A673 (cell line): ENCODE results near the gene ZNF775. TPM values are rescaled to one million over a fixed set of nuclear protein-coding genes. Genes with fewer than 3 reads are reported as not detected.

ENCODE experiments used
- BruUV-seq: library from RNA; stranded (reverse); fragments of 400-500 nt; replicated peaks from 2 replicates; lab custom pipeline; 2021; lab: Mats Ljungman, UMichigan
- CTCF ChIA-PET: fragments of 300-600 bp; sonication (Branson Sonifier 250); formaldehyde crosslinking; loops from one replicate; lab custom pipeline; 2022; ENCODE audit warnings: antibody characterized with exemption; lab: Charles Lee
- POLR2A ChIA-PET: fragments of 300-600 bp; sonication (Branson Sonifier 250); formaldehyde crosslinking; loops from one replicate; lab custom pipeline; 2022; ENCODE audit warnings: antibody characterized with exemption; ENCODE audit not compliant: low non-redundant PET; lab: Charles Lee
- DNase-seq: peaks from one replicate; pipeline ENCODE4 v3.0.0-alpha.2; 2015; ENCODE audit warnings: low spot score
- H3K27ac ChIP-seq: fragments of 200-600 bp; sonication (generic); 2 replicates; pipeline ENCODE4 v1.5.1; 2016; ENCODE audit warnings: mixed run types, low read depth, mild to moderate bottlenecking, mixed read lengths, antibody characterized with exemption, low read length; ENCODE audit not compliant: poor library complexity, severe bottlenecking
- H3K27me3 ChIP-seq: fragments of 200-600 bp; sonication (generic); replicated peaks from 2 replicates; pipeline ENCODE4 v1.6.1; 2017; ENCODE audit warnings: mixed run types, low read depth, mild to moderate bottlenecking, mixed read lengths, antibody characterized with exemption, low read length; ENCODE audit not compliant: insufficient read depth, poor library complexity
- H3K36me3 ChIP-seq: fragments of 200-600 bp; sonication (generic); 2 replicates; pipeline ENCODE4 v1.6.1; 2016; ENCODE audit warnings: mixed run types, mild to moderate bottlenecking, mixed read lengths, antibody characterized with exemption, low read length; ENCODE audit not compliant: insufficient read depth, poor library complexity, severe bottlenecking
- H3K4me1 ChIP-seq: fragments of 200-600 bp; sonication (generic); 2 replicates; pipeline ENCODE4 v1.6.1; 2017; ENCODE audit warnings: mixed run types, mild to moderate bottlenecking, mixed read lengths, antibody characterized with exemption, low read length; ENCODE audit not compliant: insufficient read depth, poor library complexity, severe bottlenecking
- H3K4me3 ChIP-seq: fragments of 200-600 bp; sonication (generic); 2 replicates; pipeline ENCODE4 v1.5.1; 2016; ENCODE audit warnings: low read depth, mixed run types, mild to moderate bottlenecking, mixed read lengths, low read length; ENCODE audit not compliant: poor library complexity, severe bottlenecking
- H3K9me3 ChIP-seq: fragments of 200-600 bp; sonication (generic); 2 replicates; pipeline ENCODE4 v1.6.1; 2016; ENCODE audit warnings: mixed run types, low read depth, mild to moderate bottlenecking, mixed read lengths, antibody characterized with exemption, low read length; ENCODE audit not compliant: poor library complexity, severe bottlenecking
- EZH2 ChIP-seq: fragments of 200-600 bp; sonication (generic); IDR thresholded peaks from 2 replicates; pipeline ENCODE4 v1.6.1; 2017; ENCODE audit warnings: borderline replicate concordance, low read depth, mild to moderate bottlenecking, mixed read lengths, antibody characterized with exemption, low read length; ENCODE audit not compliant: poor library complexity, severe bottlenecking
- intact Hi-C: fragments of 100-400 bp; cut with micrococcal nuclease; formaldehyde crosslinking; loops from one replicate; pipeline ENCODE4 v1.10.0; 2022; ENCODE audit not compliant: unreplicated experiment
- total RNA-seq: library from RNA; stranded (reverse); gene quantifications from 2 replicates; pipeline ENCODE4 v1.2.3, GENCODE V29; 2021
- TF ChIP-seq, protein P1 (sequence below): fragments of 300-800, 200-600 bp; sonication (generic); conservative IDR thresholded peaks from 2 replicates; pipeline ENCODE4 v1.5.1; 2017; ENCODE audit warnings: low read depth, mild to moderate bottlenecking, antibody characterized with exemption, low read length, moderate library complexity, mixed read lengths

ZNF775 gene
- total RNA-seq, 1 experiment from 2014 or later: 12.1 TPM

DNA sequence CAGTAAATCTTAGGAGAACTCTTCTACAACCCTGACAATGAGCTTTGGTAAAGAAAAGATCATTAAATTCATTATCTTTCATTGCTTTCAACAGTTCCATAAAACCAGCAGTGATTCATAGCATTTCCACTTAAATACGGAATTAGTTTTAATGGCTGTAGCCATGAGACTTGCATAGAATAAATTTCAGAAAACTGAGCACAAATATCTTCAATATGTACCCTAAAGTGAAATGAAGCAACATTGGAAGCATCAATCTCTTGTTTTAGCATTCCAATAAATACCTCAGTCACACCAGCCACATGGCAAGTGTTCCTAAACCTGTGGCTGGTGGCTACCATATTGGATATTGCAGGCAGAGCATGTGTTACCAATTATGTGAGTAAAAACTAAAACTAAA, 34.1 kb upstream of the ZNF775 start:
- H3K27me3 ChIP-seq: no peaks in the 10 kb centered on the region
- H3K9me3 ChIP-seq: no peaks in the 10 kb centered on the region
- no peaks in the 10 kb centered on the region for H3K36me3 ChIP-seq
- ChIA-PET CTCF (no interaction called here), POLR2A (no interaction called here)
- TF ChIP-seq, protein P1, sequence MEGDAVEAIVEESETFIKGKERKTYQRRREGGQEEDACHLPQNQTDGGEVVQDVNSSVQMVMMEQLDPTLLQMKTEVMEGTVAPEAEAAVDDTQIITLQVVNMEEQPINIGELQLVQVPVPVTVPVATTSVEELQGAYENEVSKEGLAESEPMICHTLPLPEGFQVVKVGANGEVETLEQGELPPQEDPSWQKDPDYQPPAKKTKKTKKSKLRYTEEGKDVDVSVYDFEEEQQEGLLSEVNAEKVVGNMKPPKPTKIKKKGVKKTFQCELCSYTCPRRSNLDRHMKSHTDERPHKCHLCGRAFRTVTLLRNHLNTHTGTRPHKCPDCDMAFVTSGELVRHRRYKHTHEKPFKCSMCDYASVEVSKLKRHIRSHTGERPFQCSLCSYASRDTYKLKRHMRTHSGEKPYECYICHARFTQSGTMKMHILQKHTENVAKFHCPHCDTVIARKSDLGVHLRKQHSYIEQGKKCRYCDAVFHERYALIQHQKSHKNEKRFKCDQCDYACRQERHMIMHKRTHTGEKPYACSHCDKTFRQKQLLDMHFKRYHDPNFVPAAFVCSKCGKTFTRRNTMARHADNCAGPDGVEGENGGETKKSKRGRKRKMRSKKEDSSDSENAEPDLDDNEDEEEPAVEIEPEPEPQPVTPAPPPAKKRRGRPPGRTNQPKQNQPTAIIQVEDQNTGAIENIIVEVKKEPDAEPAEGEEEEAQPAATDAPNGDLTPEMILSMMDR: no peak
- no peak for TF ChIP-seq EZH2
- intact Hi-C loops: no loop called here
- no peak overlapping the region for H3K27ac ChIP-seq
- DNase-seq: no peak
- no peaks in the 10 kb centered on the region for H3K4me1 ChIP-seq
- no TSS peak for BruUV-seq
- H3K4me3 ChIP-seq: no peak overlapping the region

DNA sequence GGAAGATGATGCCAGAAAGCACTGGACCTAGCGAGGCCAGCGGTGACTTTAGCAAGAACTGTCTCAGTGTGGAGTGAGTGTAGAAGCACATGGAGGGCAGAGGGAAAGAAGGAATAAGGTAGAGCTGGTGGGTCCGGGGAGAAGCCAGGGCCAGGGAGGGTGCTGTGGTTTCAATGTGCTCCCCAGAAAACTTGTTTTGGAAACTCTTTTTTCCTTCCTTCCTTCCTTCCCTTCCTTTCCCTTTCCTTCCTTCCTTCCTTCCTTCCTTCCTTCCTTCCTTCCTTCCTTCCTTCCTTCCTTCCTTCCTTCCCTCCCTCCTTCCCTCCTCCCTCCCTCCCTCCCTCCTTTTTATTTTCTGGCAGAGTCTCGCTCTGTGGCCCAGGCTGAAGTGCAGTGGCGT, 32.2 kb upstream of the ZNF775 start:
- no peak overlapping the region for H3K4me3 ChIP-seq
- H3K27ac ChIP-seq: peak overlapping the region; percentile 23
- H3K9me3 ChIP-seq: no peaks in the 10 kb centered on the region
- no peaks in the 10 kb centered on the region for H3K36me3 ChIP-seq
- no peaks in the 10 kb centered on the region for H3K4me1 ChIP-seq
- intact Hi-C loops: no loop called here
- DNase-seq: peak; percentile 44
- CTCF ChIA-PET: interaction anchor here (0.7 kb wide), 1 partner anchor 9 kb away, joined by 5 read pairs; no protein-coding TSS in a partner anchor
- POLR2A ChIA-PET: interaction anchor here (0.7 kb wide), 1 partner anchor 19 kb away, joined by 19 read pairs; no protein-coding TSS in a partner anchor
- no TSS peak for BruUV-seq
- no peak for TF ChIP-seq EZH2
- TF ChIP-seq, protein P1: no peak
- H3K27me3 ChIP-seq: no peaks in the 10 kb centered on the region

DNA sequence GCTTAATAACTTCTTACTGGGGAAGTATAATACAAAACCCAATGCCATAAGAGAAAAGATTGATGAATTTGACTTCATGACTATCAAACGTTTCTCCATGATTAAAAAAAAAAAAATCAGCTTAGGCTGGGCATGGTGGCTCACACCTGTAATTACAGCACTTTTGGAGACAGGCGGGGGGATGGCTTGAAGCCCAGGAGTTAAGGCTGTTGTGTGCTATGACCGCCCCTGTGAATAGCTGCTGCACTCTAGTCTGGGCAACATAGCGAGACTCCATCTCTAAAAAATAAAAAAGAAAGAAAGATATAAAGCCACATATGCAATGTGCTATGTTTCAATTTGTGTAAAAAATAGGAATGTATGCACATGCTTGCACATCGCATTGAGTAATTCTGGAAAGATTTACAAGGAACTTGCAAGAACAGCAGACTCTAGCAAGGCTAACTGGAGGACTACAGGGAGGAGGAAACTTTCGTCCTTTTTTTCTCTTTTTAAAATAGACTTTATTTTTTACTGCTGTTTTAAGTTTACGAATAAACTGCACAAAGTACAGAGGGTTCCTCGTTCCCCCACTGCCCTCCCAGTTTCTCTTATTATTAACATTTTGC, 27.4 kb upstream of the ZNF775 start:
- no peaks in the 10 kb centered on the region for H3K36me3 ChIP-seq
- intact Hi-C loops: no loop called here
- peaks cover 3% of the 10 kb centered on the region for H3K4me1 ChIP-seq
- H3K27me3 ChIP-seq: no peaks in the 10 kb centered on the region
- no TSS peak for BruUV-seq
- no peak for TF ChIP-seq EZH2
- TF ChIP-seq, protein P1: no peak
- H3K9me3 ChIP-seq: no peaks in the 10 kb centered on the region
- DNase-seq: no peak
- POLR2A ChIA-PET: no interaction called here
- CTCF ChIA-PET: no interaction called here
- no peak overlapping the region for H3K4me3 ChIP-seq
- no peak overlapping the region for H3K27ac ChIP-seq
